Esophagus squamous epithelium (tissue), 5 donors: ENCODE measurements around the gene BAIAP2. TPM values are rescaled to one million over a fixed set of nuclear protein-coding genes. Genes with fewer than 3 reads are reported as not detected.
A peak's percentile ranks its signal among the peaks of the same experiment; 100 is the strongest.

Experiments used
- DNase-seq: peaks from one replicate; lab custom pipeline; 2025; lab: John Stamatoyannopoulos, UW
- H3K27ac ChIP-seq, 4 donors: fragments of 200-600 bp; sonication (generic); one replicate each; pipeline ENCODE4 v1.5.1; 2016 to 2019; ENCODE audit warnings: mild to moderate bottlenecking in 1 of 4
- H3K27me3 ChIP-seq, 4 donors: fragments of 200-600 bp; sonication (generic); 1 replicate in 3 of 4; 2 replicates in 1 of 4; pipeline versions ENCODE4 v1.5.1 to v1.6.0; 2017 to 2021; ENCODE audit warnings: antibody characterized with exemption in 1 of 4
- H3K36me3 ChIP-seq, 3 donors: fragments of 200-600 bp; sonication (generic); one replicate each; pipeline ENCODE4 v1.5.1; 2016 to 2019
- H3K4me1 ChIP-seq, 3 donors: fragments of 200-600 bp; sonication (generic); one replicate each; pipeline ENCODE4 v1.5.1; 2017 to 2019
- H3K4me3 ChIP-seq, 4 donors: fragments of 200-600 bp; sonication (generic); 1 replicate in 3 of 4; 2 replicates in 1 of 4; pipeline ENCODE4 v1.5.1; 2016 to 2019; ENCODE audit warnings: mild to moderate bottlenecking in 2 of 4, moderate library complexity in 1 of 4
- H3K9me3 ChIP-seq, 3 donors: fragments of 200-600 bp; sonication (generic); one replicate each; pipeline ENCODE4 v1.5.1; 2016 to 2019
- POLR2A ChIP-seq, 4 donors: fragments of 450-650 bp; IDR thresholded peaks; one replicate each; pipeline ENCODE4 v1.6.1; 2017; ENCODE audit warnings: antibody characterized with exemption in 4 of 4, mild to moderate bottlenecking in 4 of 4, moderate library complexity in 3 of 4
- WGBS, 2 donors: methylation state at CpG; one replicate each; pipeline ENCODE4 v1.1.5; 2018; 5-methylcytosine and 5-hydroxymethylcytosine counted together
- intact Hi-C: fragments of 100-400 bp; cut with DNase I; formaldehyde crosslinking; loops from one replicate; pipeline ENCODE4 v1.15.0; 2022
- total RNA-seq, 4 donors: library from RNA; depleted of rRNA; stranded (reverse); fragments of >200 nt; gene quantifications; one replicate each; pipeline ENCODE4 v1.1.0, GENCODE V29; 2016
- TF ChIP-seq, protein P1 (sequence below), 6 experiments: fragments of 450-650 bp in 4 of 6; fragments of 200-600 bp in 2 of 6; sonication (generic) in 2 of 6; IDR thresholded peaks; one replicate each; pipeline ENCODE4 v1.5.1; 2016 to 2019; ENCODE audit warnings: antibody characterized with exemption in 6 of 6, mild to moderate bottlenecking in 4 of 6, moderate library complexity in 4 of 6
- donor health status: DM: yes; HTN: yes; CAD: no.

The BAIAP2 gene
- total RNA-seq, 4 donors from 2014 or later: 87.8 to 175 (median 105) TPM

GRCh38 chr17:81039096-81039495 is 4.1 kb downstream of the BAIAP2 start:
- intact Hi-C loops: no loop called here
- H3K4me1 ChIP-seq: peaks cover 59 to 89% (median 61%) of the 10 kb centered on the region in 3 donors

DNA sequence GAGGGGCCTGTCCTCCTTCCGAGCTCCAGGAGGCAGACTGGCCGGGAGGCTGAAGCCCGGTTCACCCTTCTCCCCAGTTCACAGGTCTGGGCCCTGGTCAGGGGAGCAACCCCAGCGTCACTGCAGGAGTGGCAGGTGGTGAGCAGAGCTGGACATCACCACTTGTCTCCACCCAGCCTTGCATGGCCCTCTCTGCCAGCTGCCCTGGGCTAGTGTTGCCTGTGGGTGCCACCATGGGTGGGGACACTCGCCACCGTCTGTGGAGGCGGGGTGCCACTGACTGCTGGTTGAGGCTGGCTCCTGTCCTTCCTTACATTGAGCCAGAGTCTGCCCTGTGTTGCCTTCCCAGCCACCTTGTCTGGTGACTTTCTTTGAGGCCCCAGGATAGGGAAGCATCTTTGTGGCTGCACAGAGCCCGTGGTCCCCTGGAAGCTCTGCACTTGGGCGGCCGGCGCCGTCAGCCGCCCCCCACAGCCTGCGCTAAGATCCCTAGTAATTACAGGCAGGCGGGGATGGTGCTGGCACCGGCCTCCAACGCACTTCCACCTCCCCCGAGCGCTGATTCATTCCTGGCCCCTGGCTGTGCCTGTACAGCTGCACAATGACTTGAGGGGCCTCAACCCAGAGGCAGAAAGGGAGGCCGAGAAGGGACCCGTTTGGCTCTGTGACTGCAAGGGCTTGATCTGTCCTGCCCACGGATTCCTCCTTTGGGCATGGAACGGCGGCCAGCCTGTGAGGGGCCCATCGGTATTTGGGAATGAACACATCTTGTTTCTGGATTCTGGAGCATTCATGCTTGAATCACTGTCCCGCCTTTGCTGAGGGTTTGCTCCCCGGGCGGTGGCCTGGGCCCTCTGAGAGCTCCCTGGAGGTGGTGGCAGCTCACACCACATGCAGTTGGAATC is 5.2 kb downstream of the BAIAP2 start:
- Histone ChIP-seq H3K4me1 (peaks cover 67 to 96% (median 69%) of the 10 kb centered on the region in 3 donors), H3K9me3 (no peaks in the 10 kb centered on the region), H3K27me3 (no peaks in the 10 kb centered on the region), H3K4me3 (peak overlapping the region in 3 of 4 donors; percentile 15 to 35 (median 15)), H3K27ac (peak overlapping the region; percentile 29 to 89 (median 58)), H3K36me3 (peaks cover 0 to 10% (median 0%) of the 10 kb centered on the region in 3 donors)
- intact Hi-C loops: no loop called here
- no peak for DNase-seq
- WGBS, 2 donors: 0 to 77% methylated on average over 3 to 4 of the region's 28 CpGs
- no peak for TF ChIP-seq POLR2A (IDR thresholded peaks at IDR 0.05)
- TF ChIP-seq, protein P1, sequence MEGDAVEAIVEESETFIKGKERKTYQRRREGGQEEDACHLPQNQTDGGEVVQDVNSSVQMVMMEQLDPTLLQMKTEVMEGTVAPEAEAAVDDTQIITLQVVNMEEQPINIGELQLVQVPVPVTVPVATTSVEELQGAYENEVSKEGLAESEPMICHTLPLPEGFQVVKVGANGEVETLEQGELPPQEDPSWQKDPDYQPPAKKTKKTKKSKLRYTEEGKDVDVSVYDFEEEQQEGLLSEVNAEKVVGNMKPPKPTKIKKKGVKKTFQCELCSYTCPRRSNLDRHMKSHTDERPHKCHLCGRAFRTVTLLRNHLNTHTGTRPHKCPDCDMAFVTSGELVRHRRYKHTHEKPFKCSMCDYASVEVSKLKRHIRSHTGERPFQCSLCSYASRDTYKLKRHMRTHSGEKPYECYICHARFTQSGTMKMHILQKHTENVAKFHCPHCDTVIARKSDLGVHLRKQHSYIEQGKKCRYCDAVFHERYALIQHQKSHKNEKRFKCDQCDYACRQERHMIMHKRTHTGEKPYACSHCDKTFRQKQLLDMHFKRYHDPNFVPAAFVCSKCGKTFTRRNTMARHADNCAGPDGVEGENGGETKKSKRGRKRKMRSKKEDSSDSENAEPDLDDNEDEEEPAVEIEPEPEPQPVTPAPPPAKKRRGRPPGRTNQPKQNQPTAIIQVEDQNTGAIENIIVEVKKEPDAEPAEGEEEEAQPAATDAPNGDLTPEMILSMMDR (IDR thresholded peaks at IDR 0.05): no peak

More at GRCh38 chr17:81039096-81039495, 4.1 kb downstream of the BAIAP2 start:
- Histone ChIP-seq H3K9me3 (no peaks in the 10 kb centered on the region), H3K27me3 (no peaks in the 10 kb centered on the region), H3K4me3 (peak overlapping the region in 2 of 4 donors; percentile 15 to 53), H3K27ac (peak overlapping the region in 2 of 4 donors; percentile 69 to 89), H3K36me3 (peaks cover 0 to 4% (median 0%) of the 10 kb centered on the region in 3 donors)
- no peak for DNase-seq
- 100% methylated on average over 2 of the region's 16 CpGs; no CpG with 5 or more reads in 1 of the 2 donors for WGBS, 2 donors
- TF ChIP-seq, protein P1 (IDR thresholded peaks at IDR 0.05): no peak
- TF ChIP-seq POLR2A (IDR thresholded peaks at IDR 0.05): no peak

DNA sequence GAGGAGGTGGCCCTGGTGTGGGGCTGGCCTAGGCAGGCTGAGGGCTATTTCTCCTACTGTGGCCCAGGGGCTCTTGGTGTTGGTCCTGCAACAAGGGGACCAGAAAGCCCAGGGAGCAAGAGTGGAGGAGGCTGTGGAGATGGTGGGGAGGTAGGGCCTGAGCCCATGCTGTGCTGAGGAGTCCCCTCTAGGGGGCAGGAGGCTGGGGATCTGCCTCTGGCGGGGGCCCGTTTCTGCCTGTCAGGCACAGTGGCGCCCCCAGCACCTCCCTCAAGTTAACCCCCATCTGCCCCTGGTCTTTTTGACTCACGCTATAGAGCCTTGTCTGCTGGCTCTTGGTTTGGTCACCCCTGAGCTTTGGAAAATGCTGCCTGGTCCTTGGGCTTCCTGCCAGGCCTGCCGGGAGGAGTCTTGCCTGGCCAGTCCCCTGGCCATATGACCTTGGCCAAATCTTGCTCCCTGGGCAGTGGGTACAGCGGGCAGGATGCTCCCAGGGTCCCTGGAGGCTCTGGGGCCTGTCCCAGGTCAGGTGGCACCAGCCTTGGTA is 5.9 kb downstream of the BAIAP2 start:
- peak overlapping the region in 3 of 4 donors; percentile 15 to 35 (median 15) for H3K4me3 ChIP-seq

DNA sequence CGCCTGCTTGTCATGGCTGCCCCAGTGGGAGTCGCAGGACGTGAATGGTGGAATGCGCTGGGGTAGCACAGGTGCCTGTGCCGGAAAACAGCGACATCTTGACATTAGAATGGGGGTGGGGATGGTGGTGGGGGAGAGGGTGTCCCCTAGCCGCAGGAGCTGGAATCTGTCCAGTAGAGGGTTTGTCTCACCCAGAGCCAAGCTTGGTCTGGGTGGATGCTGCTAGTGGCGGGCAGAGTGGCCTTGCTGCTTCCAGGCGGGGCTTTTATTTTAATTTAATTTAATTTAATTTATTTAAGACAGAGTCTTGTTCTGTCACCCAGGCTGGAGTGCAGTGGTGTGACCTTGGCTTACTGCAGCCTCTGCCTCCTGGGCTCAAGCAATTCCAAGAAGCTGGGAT is 7.7 kb downstream of the BAIAP2 start:
- H3K27me3 ChIP-seq: no peaks in the 10 kb centered on the region
- H3K36me3 ChIP-seq: peaks cover 0 to 30% (median 0%) of the 10 kb centered on the region in 3 donors
- no peak for DNase-seq
- no peak for TF ChIP-seq POLR2A (IDR thresholded peaks at IDR 0.05)
- TF ChIP-seq, protein P1 (IDR thresholded peaks at IDR 0.05): no peak
- peak overlapping the region; percentile 66 to 89 (median 86) for H3K27ac ChIP-seq
- intact Hi-C loops: no loop called here
- H3K4me1 ChIP-seq: peaks cover 70 to 100% (median 78%) of the 10 kb centered on the region in 3 donors
- WGBS, 2 donors: 87 to 92% methylated on average over 5 to 8 of the region's 9 CpGs
- no peaks in the 10 kb centered on the region for H3K9me3 ChIP-seq
- H3K4me3 ChIP-seq: no peak overlapping the region

More for the DNA sequence above, 5.9 kb downstream of the BAIAP2 start:
- Histone ChIP-seq H3K4me1 (peaks cover 74 to 100% (median 77%) of the 10 kb centered on the region in 3 donors), H3K36me3 (peaks cover 0 to 14% (median 0%) of the 10 kb centered on the region in 3 donors), H3K27me3 (no peaks in the 10 kb centered on the region), H3K27ac (peak overlapping the region; percentile 29 to 89 (median 58)), H3K9me3 (no peaks in the 10 kb centered on the region)
- TF ChIP-seq, protein P1 (IDR thresholded peaks at IDR 0.05): peak in 4 of 6 experiments; percentile 22 to 47 (median 32)
- no peak for TF ChIP-seq POLR2A (IDR thresholded peaks at IDR 0.05)
- no peak for DNase-seq
- intact Hi-C loops: no loop called here
- WGBS, 2 donors: 33% methylated on average over 3 of the region's 6 CpGs; no CpG with 5 or more reads in 1 of the 2 donors
